HEK293 (cell line): ENCODE data around the gene MME.

ENCODE experiments used
- CTCF ChIA-PET: fragments of 350-600 bp; formaldehyde crosslinking; extraction: SDS; loops from one replicate; lab custom pipeline; 2021; ENCODE audit warnings: antibody characterized with exemption; lab: Yijun Ruan, JAX
- POLR2A ChIA-PET: fragments of 300-600 bp; formaldehyde crosslinking; extraction: SDS; loops from one replicate; lab custom pipeline; 2020; ENCODE audit warnings: antibody characterized with exemption, inconsistent platforms; lab: Yijun Ruan, JAX
- H3K27ac ChIP-seq: fragments of 200-500 bp; sonication (Bioruptor generic); 2 replicates; pipeline ENCODE4 v1.5.1; 2014; ENCODE audit warnings: low read depth, low read length, control low read depth, inconsistent platforms; ENCODE audit errors: extremely low read depth
- H3K36me3 ChIP-seq, 2 experiments: fragments of 200-500 bp in 1 of 2; sonication (Bioruptor generic) in 1 of 2; 1 replicate in 1 of 2; 2 replicates in 1 of 2; pipeline ENCODE4 v1.5.1; 2014 to 2017; ENCODE audit warnings: inconsistent platforms in 2 of 2, low read length in 2 of 2; ENCODE audit not compliant: control insufficient read depth in 2 of 2, insufficient read depth in 1 of 2
- H3K4me1 ChIP-seq: fragments of 200-500 bp; sonication (Bioruptor generic); 2 replicates; pipeline ENCODE4 v1.5.1; 2014; ENCODE audit warnings: mild to moderate bottlenecking, low read length, inconsistent platforms; ENCODE audit not compliant: control insufficient read depth, insufficient read depth
- H3K4me3 ChIP-seq: 2 replicates; pipeline ENCODE4 v1.5.1; 2011; ENCODE audit warnings: low read depth, mild to moderate bottlenecking, control low read depth, low read length, moderate library complexity
- H3K9me3 ChIP-seq: fragments of 200-500 bp; sonication (Bioruptor generic); 2 replicates; pipeline ENCODE4 v1.5.1; 2014; ENCODE audit warnings: low read depth, low read length, inconsistent platforms; ENCODE audit not compliant: control insufficient read depth, insufficient read depth
- CTCF ChIP-seq: fragments of 450-650 bp; formaldehyde crosslinking; IDR thresholded peaks from 2 replicates; pipeline ENCODE4 v1.5.1; 2016; ENCODE audit warnings: missing biosample characterization, missing genetic modification characterization
- FEZF1 ChIP-seq: fragments of 450-650 bp; formaldehyde crosslinking; IDR thresholded peaks from 2 replicates; pipeline ENCODE4 v1.5.1; 2016; ENCODE audit warnings: missing biosample characterization, missing genetic modification characterization
- HOXA7 ChIP-seq: sonication (generic); formaldehyde crosslinking; IDR thresholded peaks from 2 replicates; pipeline ENCODE4 v1.8.1; 2022; ENCODE audit warnings: missing genetic modification reagents, borderline replicate concordance
- MZF1 ChIP-seq: fragments of 450-650 bp; formaldehyde crosslinking; IDR thresholded peaks from 2 replicates; pipeline ENCODE4 v1.5.1; 2017; ENCODE audit warnings: missing biosample characterization, missing genetic modification characterization, borderline replicate concordance
- OVOL3 ChIP-seq: fragments of 450-650 bp; formaldehyde crosslinking; IDR thresholded peaks from 2 replicates; pipeline ENCODE4 v1.5.1; 2016; ENCODE audit warnings: missing biosample characterization, missing genetic modification characterization
- SALL2 ChIP-seq: fragments of 450-650 bp; formaldehyde crosslinking; IDR thresholded peaks from 2 replicates; pipeline ENCODE4 v1.5.0; 2017; ENCODE audit warnings: missing biosample characterization, mild to moderate bottlenecking, missing genetic modification characterization, borderline replicate concordance
- ZBTB20 ChIP-seq: fragments of 450-650 bp; formaldehyde crosslinking; IDR thresholded peaks from 2 replicates; pipeline ENCODE4 v1.5.1; 2016; ENCODE audit warnings: missing biosample characterization, missing genetic modification characterization
- ZBTB48 ChIP-seq: fragments of 450-650 bp; formaldehyde crosslinking; IDR thresholded peaks from 2 replicates; pipeline ENCODE4 v1.5.1; 2016; ENCODE audit warnings: missing biosample characterization, missing genetic modification characterization
- ZBTB6 ChIP-seq: fragments of 450-650 bp; formaldehyde crosslinking; IDR thresholded peaks from 2 replicates; pipeline ENCODE4 v1.5.1; 2017; ENCODE audit warnings: missing biosample characterization, missing genetic modification characterization
- ZNF112 ChIP-seq: fragments of 450-650 bp; formaldehyde crosslinking; IDR thresholded peaks from 2 replicates; pipeline ENCODE4 v1.5.0; 2017; ENCODE audit warnings: missing biosample characterization, missing genetic modification characterization
- ZNF148 ChIP-seq: fragments of 450-650 bp; formaldehyde crosslinking; IDR thresholded peaks from 2 replicates; pipeline ENCODE4 v1.5.0; 2017; ENCODE audit warnings: missing biosample characterization, missing genetic modification characterization, borderline replicate concordance
- ZNF26 ChIP-seq: fragments of 450-650 bp; formaldehyde crosslinking; IDR thresholded peaks from 2 replicates; pipeline ENCODE4 v1.5.1; 2016; ENCODE audit warnings: missing biosample characterization, missing genetic modification characterization
- ZNF274 ChIP-seq, 2 experiments: fragments of 200-500 bp in 1 of 2; fragments of 450-650 bp in 1 of 2; sonication (Bioruptor generic) in 1 of 2; formaldehyde crosslinking in 1 of 2; IDR thresholded peaks; 2 replicates each; pipeline versions ENCODE4 v1.5.1 to v1.6.1; 2014 to 2016; ENCODE audit warnings: borderline replicate concordance in 1 of 2, inconsistent platforms in 1 of 2, low read length in 1 of 2, missing biosample characterization in 1 of 2, missing genetic modification characterization in 1 of 2
- ZNF350 ChIP-seq: fragments of 450-650 bp; formaldehyde crosslinking; IDR thresholded peaks from 2 replicates; pipeline ENCODE4 v1.5.0; 2017; ENCODE audit warnings: missing biosample characterization, mild to moderate bottlenecking, missing genetic modification characterization
- ZNF366 ChIP-seq: fragments of 450-650 bp; formaldehyde crosslinking; conservative IDR thresholded peaks from 2 replicates; pipeline ENCODE4 v1.5.1; 2016; ENCODE audit warnings: missing biosample characterization, missing genetic modification characterization
- ZNF549 ChIP-seq: fragments of 450-650 bp; IDR thresholded peaks from 2 replicates; pipeline ENCODE4 v1.5.1; 2018; ENCODE audit warnings: missing biosample characterization, missing genetic modification characterization, mild to moderate bottlenecking, inconsistent platforms, moderate library complexity
- ZNF558 ChIP-seq: fragments of 450-650 bp; formaldehyde crosslinking; IDR thresholded peaks from 2 replicates; pipeline ENCODE4 v1.5.1; 2016; ENCODE audit warnings: missing biosample characterization, missing genetic modification characterization
- ZNF701 ChIP-seq: fragments of 450-650 bp; formaldehyde crosslinking; IDR thresholded peaks from 2 replicates; pipeline ENCODE4 v1.5.1; 2016; ENCODE audit warnings: missing biosample characterization, missing genetic modification characterization
- ZNF704 ChIP-seq: fragments of 450-650 bp; formaldehyde crosslinking; IDR thresholded peaks from 2 replicates; pipeline ENCODE4 v1.5.1; 2016; ENCODE audit warnings: missing biosample characterization, missing genetic modification characterization
- ZNF785 ChIP-seq: fragments of 450-650 bp; formaldehyde crosslinking; IDR thresholded peaks from 2 replicates; pipeline ENCODE4 v1.5.1; 2016; ENCODE audit warnings: missing biosample characterization, missing genetic modification characterization
- ZNF791 ChIP-seq: fragments of 450-650 bp; formaldehyde crosslinking; IDR thresholded peaks from 2 replicates; pipeline ENCODE4 v1.5.1; 2016; ENCODE audit warnings: missing biosample characterization, missing genetic modification characterization

MME gene

GRCh38 chr3:155188031-155188430 lies 107.9 kb downstream of the MME start (continued):
- TF ChIP-seq ZBTB6 (tag by site-specific recombination) (no peak), HOXA7 (no peak), SALL2 (tag by site-specific recombination) (no peak), ZNF785 (no peak), ZNF112 (tag by site-specific recombination) (no peak), ZNF274 (IDR thresholded peaks at IDR 0.05; ENCODE audit: low read length) (no peak), ZNF274 (tag by site-specific recombination; IDR thresholded peaks at IDR 0.05; ENCODE audit: borderline replicate concordance) (no peak), CTCF (tag by site-specific recombination) (no peak), ZNF701 (no peak), ZNF549 (tag by site-specific recombination) (no peak), ZBTB20 (tag by site-specific recombination) (no peak), ZBTB48 (no peak)

GRCh38 chr3:155189478-155189877 lies 109.4 kb downstream of the MME start:
- TF ChIP-seq ZNF350 (tag by site-specific recombination) (no peak), ZNF701 (no peak), MZF1 (tag by site-specific recombination) (no peak), FEZF1 (no peak), ZBTB48 (no peak)
- ChIA-PET POLR2A (no interaction called here), CTCF (no interaction called here)

GRCh38 chr3:155190691-155191090 lies 110.6 kb downstream of the MME start:
- TF ChIP-seq ZNF704 (no peak), ZNF549 (tag by site-specific recombination) (no peak), ZNF558 (tag by site-specific recombination) (no peak), ZNF148 (no peak), ZNF791 (no peak), ZNF26 (tag by site-specific recombination) (no peak), ZNF366 (no peak), OVOL3 (no peak)
- Histone ChIP-seq H3K4me3 (no peak overlapping the region), H3K36me3 (no peaks in the 10 kb centered on the region), H3K9me3 (no peaks in the 10 kb centered on the region), H3K27ac (no peak overlapping the region), H3K4me1 (no peaks in the 10 kb centered on the region)
- ChIA-PET POLR2A (no interaction called here), CTCF (no interaction called here)

More at GRCh38 chr3:155189478-155189877, 109.4 kb downstream of the MME start:
- Histone ChIP-seq H3K36me3 (no peaks in the 10 kb centered on the region), H3K4me3 (no peak overlapping the region), H3K4me1 (no peaks in the 10 kb centered on the region), H3K9me3 (no peaks in the 10 kb centered on the region), H3K27ac (no peak overlapping the region)
